Small intestine (tissue), 7 donors: Measurements from ENCODE around the gene LHX2. TPM values are rescaled to one million over a fixed set of nuclear protein-coding genes. Genes with fewer than 3 reads are reported as not detected.

Experiments used
- DNase-seq, 2 donors: peaks; one replicate each; pipeline versions ENCODE4 v3.0.0 to v3.0.0-alpha.2; 2013
- FAIRE-seq: peaks from 2 replicates; lab custom pipeline; 2012; peaks lifted over from hg19 to GRCh38; lab: Jason Lieb, UNC
- H3K27ac ChIP-seq, 3 donors: one replicate each; pipeline ENCODE4 v1.5.1; 2013; ENCODE audit warnings: low read length in 2 of 3, mild to moderate bottlenecking in 2 of 3, control low read depth in 1 of 3, inconsistent platforms in 1 of 3, low read depth in 1 of 3, moderate library complexity in 1 of 3
- H3K27me3 ChIP-seq, 3 donors: one replicate each; pipeline ENCODE4 v1.6.1; 2013; ENCODE audit warnings: low read length in 3 of 3, inconsistent platforms in 1 of 3; ENCODE audit not compliant: control insufficient read depth in 3 of 3, insufficient read depth in 3 of 3
- H3K36me3 ChIP-seq, 3 donors: one replicate each; pipeline ENCODE4 v1.6.1; 2013; ENCODE audit warnings: low read length in 3 of 3, inconsistent platforms in 1 of 3, low read depth in 1 of 3, mild to moderate bottlenecking in 1 of 3, moderate library complexity in 1 of 3; ENCODE audit not compliant: control insufficient read depth in 3 of 3, insufficient read depth in 2 of 3
- H3K4me1 ChIP-seq, 3 donors: one replicate each; pipeline ENCODE4 v1.6.1; 2013; ENCODE audit warnings: low read length in 2 of 3, inconsistent platforms in 1 of 3, low read depth in 1 of 3, mild to moderate bottlenecking in 1 of 3, moderate library complexity in 1 of 3; ENCODE audit not compliant: control insufficient read depth in 3 of 3, insufficient read depth in 2 of 3
- H3K4me3 ChIP-seq, 3 donors: one replicate each; pipeline ENCODE4 v1.5.1; 2013; ENCODE audit warnings: low read length in 3 of 3, control low read depth in 1 of 3, inconsistent platforms in 1 of 3, low read depth in 1 of 3, mild to moderate bottlenecking in 1 of 3, moderate library complexity in 1 of 3
- H3K9me3 ChIP-seq, 2 donors: one replicate each; pipeline ENCODE4 v1.6.1; 2013; ENCODE audit warnings: low read depth in 1 of 2, low read length in 1 of 2; ENCODE audit not compliant: control insufficient read depth in 2 of 2, insufficient read depth in 1 of 2
- WGBS, 3 donors: extraction: QIAGEN DNeasy Blood & Tissue Kit; methylation state at CpG; one replicate each; pipeline ENCODE4 v1.1.7; 2013; 5-methylcytosine and 5-hydroxymethylcytosine counted together
- polyA plus RNA-seq, 4 donors: library from polyadenylated mRNA; stranded (reverse) in 3 of 4; unstranded in 1 of 4; fragments of 200-250 nt in 3 of 4; fragments of 120-200 nt in 1 of 4; gene quantifications; one replicate each; pipeline versions ENCODE4 v1.2.1 to v1.2.3, GENCODE V29; 2013
- donor health status: healthy with polysubstance abuse.
- donor health status: control.
- donor health status: control.
- donor health status: Bipolar disorder and iron deficiency.
- donor health status: healthy.

Gene LHX2
- polyA plus RNA-seq, 4 donors, result 0.07 TPM; not detected in 3

GRCh38 chr9:123996731-123997421, 14.7 kb upstream of the LHX2 start:
- Histone ChIP-seq H3K27ac (no peak overlapping the region), H3K4me1 (peaks cover 0 to 2% (median 0%) of the 10 kb centered on the region in 3 donors), H3K36me3 (no peaks in the 10 kb centered on the region), H3K27me3 (peaks cover 12 to 72% (median 43%) of the 10 kb centered on the region in 3 donors), H3K9me3 (no peaks in the 10 kb centered on the region), H3K4me3 (no peak overlapping the region)
- 1 to 10% (median 9%) methylated on average over 23 of the region's 23 CpGs for WGBS, 3 donors
- FAIRE-seq (no peak), DNase-seq (peak in 1 of 2 donors; percentile 6)

- Histone ChIP-seq H3K27me3 (peaks cover 12 to 81% (median 49%) of the 10 kb centered on the region in 3 donors), H3K4me3 (no peak overlapping the region), H3K9me3 (no peaks in the 10 kb centered on the region), H3K36me3 (no peaks in the 10 kb centered on the region), H3K27ac (no peak overlapping the region), H3K4me1 (peaks cover 0 to 2% (median 0%) of the 10 kb centered on the region in 3 donors)
- 4 to 7% (median 5%) methylated on average over 14 to 15 of the region's 15 CpGs for WGBS, 3 donors
- FAIRE-seq (no peak), DNase-seq (peak in 1 of 2 donors; percentile 20)
These were observed 13.8 kb upstream of the LHX2 start for GRCh38 chr9:123997665-123998277.

GRCh38 chr9:123998278-123998925, 13.2 kb upstream of the LHX2 start:
- Histone ChIP-seq H3K27me3 (peaks cover 12 to 85% (median 49%) of the 10 kb centered on the region in 3 donors), H3K9me3 (no peaks in the 10 kb centered on the region), H3K27ac (no peak overlapping the region), H3K4me1 (peaks cover 0 to 2% (median 0%) of the 10 kb centered on the region in 3 donors), H3K4me3 (no peak overlapping the region), H3K36me3 (no peaks in the 10 kb centered on the region)
- WGBS, 3 donors, result 18 to 26% (median 24%) methylated on average over 6 of the region's 6 CpGs
- DNase-seq (no peak), FAIRE-seq (no peak)

- H3K36me3 ChIP-seq, result no peaks in the 10 kb centered on the region
- H3K27ac ChIP-seq, result no peak overlapping the region
- H3K27me3 ChIP-seq, result peaks cover 12 to 86% (median 55%) of the 10 kb centered on the region in 3 donors
- peaks cover 0 to 2% (median 0%) of the 10 kb centered on the region in 3 donors for H3K4me1 ChIP-seq
- DNase-seq (peak in 1 of 2 donors; percentile 21), FAIRE-seq (no peak)
- no peaks in the 10 kb centered on the region for H3K9me3 ChIP-seq
- H3K4me3 ChIP-seq, result peak overlapping the region in 1 of 3 donors; percentile 33
- 4 to 6% (median 6%) methylated on average over 21 to 43 of the region's 43 CpGs for WGBS, 3 donors
These were observed 12.5 kb upstream of the LHX2 start for GRCh38 chr9:123998970-123999621.

GRCh38 chr9:123999661-124000060, 11.9 kb upstream of the LHX2 start:
- 0 to 1% (median 0%) methylated on average over 12 to 64 of the region's 64 CpGs for WGBS, 3 donors
- Histone ChIP-seq H3K4me3 (peak overlapping the region in 1 of 3 donors; percentile 33), H3K27ac (no peak overlapping the region), H3K27me3 (peaks cover 12 to 86% (median 58%) of the 10 kb centered on the region in 3 donors), H3K36me3 (no peaks in the 10 kb centered on the region), H3K9me3 (no peaks in the 10 kb centered on the region), H3K4me1 (peaks cover 0 to 2% (median 0%) of the 10 kb centered on the region in 3 donors)
- FAIRE-seq (no peak), DNase-seq (peak in 1 of 2 donors; percentile 12)

- Histone ChIP-seq H3K4me1 (peaks cover 0 to 2% (median 0%) of the 10 kb centered on the region in 3 donors), H3K36me3 (no peaks in the 10 kb centered on the region), H3K27ac (no peak overlapping the region), H3K9me3 (no peaks in the 10 kb centered on the region), H3K27me3 (peaks cover 12 to 89% (median 61%) of the 10 kb centered on the region in 3 donors), H3K4me3 (peak overlapping the region in 1 of 3 donors; percentile 33)
- DNase-seq (peak in 1 of 2 donors; percentile 21), FAIRE-seq (no peak)
- WGBS, 3 donors, result 3 to 4% (median 4%) methylated on average over 4 to 35 of the region's 35 CpGs
These were observed 11.3 kb upstream of the LHX2 start for GRCh38 chr9:124000161-124000783.

GRCh38 chr9:124000784-124001457, 10.6 kb upstream of the LHX2 start:
- WGBS, 3 donors, result 3 to 9% (median 7%) methylated on average over 15 of the region's 15 CpGs

More at GRCh38 chr9:124000784-124001457, 10.6 kb upstream of the LHX2 start:
- DNase-seq (peak in 1 of 2 donors; percentile 3), FAIRE-seq (no peak)
- Histone ChIP-seq H3K27me3 (peaks cover 9 to 89% (median 63%) of the 10 kb centered on the region in 3 donors), H3K4me3 (no peak overlapping the region), H3K4me1 (peaks cover 0 to 2% (median 0%) of the 10 kb centered on the region in 3 donors), H3K27ac (no peak overlapping the region), H3K36me3 (no peaks in the 10 kb centered on the region), H3K9me3 (no peaks in the 10 kb centered on the region)
